CD4-positive, alpha-beta T cell (primary cell): Measurements from ENCODE around the gene SAMD9L. TPM values are rescaled to one million over a fixed set of nuclear protein-coding genes. Genes with fewer than 3 reads are reported as not detected.

Source experiments
- ATAC-seq: fragments of 200-7000 bp; cut with Tn5 transposase; one replicate; pipeline ENCODE4 v1.10.0; 2022; ENCODE audit warnings: mild to moderate bottlenecking; ENCODE audit not compliant: poor library complexity
- CTCF ChIA-PET: fragments of 350-600 bp; sonication (Branson Sonifier 250); formaldehyde crosslinking; loops from one replicate; lab custom pipeline; 2021; ENCODE audit warnings: antibody characterized with exemption, inconsistent platforms; lab: Charles Lee
- POLR2A ChIA-PET: fragments of 350-600 bp; sonication (Branson Sonifier 250); formaldehyde crosslinking; loops from one replicate; lab custom pipeline; 2021; ENCODE audit warnings: antibody characterized with exemption, inconsistent platforms; lab: Charles Lee
- DNase-seq, 14 experiments: peaks; one replicate each; pipeline ENCODE4 v3.0.0-alpha.2; 2013 to 2020; ENCODE audit warnings: mixed read lengths in 2 of 14
- H3K27ac ChIP-seq, 2 donors: one replicate each; pipeline versions ENCODE4 v1.5.1 to v1.7.0; 2013; ENCODE audit warnings: low read length in 2 of 2, low read depth in 1 of 2, mild to moderate bottlenecking in 1 of 2
- H3K27me3 ChIP-seq, 2 experiments: 1 replicate in 1 of 2; 2 replicates in 1 of 2; pipeline versions ENCODE4 v1.6.1 to v1.7.0; 2013; ENCODE audit warnings: low read length in 2 of 2, control low read depth in 1 of 2, mild to moderate bottlenecking in 1 of 2, moderate library complexity in 1 of 2; ENCODE audit not compliant: insufficient read depth in 2 of 2, control insufficient read depth in 1 of 2
- H3K36me3 ChIP-seq: one replicate; pipeline ENCODE4 v1.6.1; 2013; ENCODE audit warnings: low read length, control low read depth; ENCODE audit not compliant: insufficient read depth
- H3K4me1 ChIP-seq: one replicate; pipeline ENCODE4 v1.6.1; 2013; ENCODE audit warnings: low read length, control low read depth; ENCODE audit not compliant: insufficient read depth
- H3K4me3 ChIP-seq: one replicate; pipeline ENCODE4 v1.5.1; 2013; ENCODE audit warnings: mild to moderate bottlenecking, low read length, moderate library complexity
- H3K9me3 ChIP-seq, 2 experiments: 1 replicate in 1 of 2; 2 replicates in 1 of 2; pipeline versions ENCODE4 v1.6.1 to v1.7.0; 2013; ENCODE audit warnings: low read length in 2 of 2, mild to moderate bottlenecking in 2 of 2, control low read depth in 1 of 2, moderate library complexity in 1 of 2; ENCODE audit not compliant: control insufficient read depth in 1 of 2, insufficient read depth in 1 of 2
- H3K27ac Mint-ChIP-seq: one replicate; pipeline ENCODE4 v1.8.0; 2020; ENCODE audit warnings: mixed read lengths
- H3K27me3 Mint-ChIP-seq: one replicate; pipeline ENCODE4 v1.8.0; 2021; ENCODE audit warnings: mixed read lengths
- H3K36me3 Mint-ChIP-seq: one replicate; pipeline ENCODE4 v1.8.0; 2021; ENCODE audit warnings: low read depth, mixed read lengths
- H3K4me1 Mint-ChIP-seq: one replicate; pipeline ENCODE4 v1.8.0; 2021; ENCODE audit warnings: low read depth, mixed read lengths
- H3K4me3 Mint-ChIP-seq: one replicate; pipeline ENCODE4 v1.8.0; 2020; ENCODE audit warnings: mild to moderate bottlenecking, mixed read lengths
- H3K9me3 Mint-ChIP-seq: one replicate; pipeline ENCODE4 v1.8.0; 2020; ENCODE audit warnings: mixed read lengths
- intact Hi-C, 2 experiments: fragments of 100-400 bp; cut with DNase I in 1 of 2; cut with micrococcal nuclease in 1 of 2; formaldehyde crosslinking; loops; one replicate each; pipeline versions ENCODE4 v1.15.1 to v1.9.0; 2023 to 2025; cut with DNase I, micrococcal nuclease
- total RNA-seq, 174 experiments: library from RNA in 2 of 174; stranded (reverse) in 2 of 174; gene quantifications; one replicate each; pipeline ENCODE4 v1.2.3 and lab custom pipeline; 2021 to 2026
- TF ChIP-seq, protein P1 (sequence below): fragments of 200-600 bp; IDR thresholded peaks from one replicate; pipeline ENCODE4 v1.8.0; 2022; ENCODE audit warnings: antibody characterized with exemption, mild to moderate bottlenecking

SAMD9L gene
- total RNA-seq, 2 experiments from 2014 or later, result 7.9 to 8.5 TPM

DNA sequence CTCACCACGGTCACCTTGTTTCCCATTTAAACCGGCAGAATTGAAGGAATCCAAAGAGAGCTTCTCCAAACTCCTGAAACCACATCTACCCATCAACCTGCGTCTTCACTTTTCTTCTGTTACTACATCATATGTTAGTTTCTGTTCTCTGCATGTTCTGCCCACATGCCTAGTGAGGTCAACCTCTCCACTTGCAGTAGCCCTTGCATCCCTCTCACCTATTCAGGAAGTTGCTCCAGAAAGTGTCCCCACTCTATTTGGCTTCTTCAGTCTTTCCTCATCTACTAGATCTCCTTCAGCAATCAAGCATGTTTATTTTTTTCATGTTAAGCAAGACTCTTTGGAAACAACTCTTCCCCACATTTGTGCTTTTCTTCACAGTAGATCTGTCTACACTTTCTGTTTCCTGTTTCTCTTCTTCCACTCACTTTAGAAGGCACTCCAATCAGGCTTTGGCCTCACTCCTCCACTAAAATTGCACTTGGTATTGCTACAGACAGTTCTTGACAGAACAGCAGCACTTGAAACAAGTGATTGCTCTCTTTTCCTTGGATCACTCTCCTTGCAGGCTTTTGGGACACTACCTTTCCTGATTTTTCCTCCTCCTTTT lies 7.5 kb downstream of the SAMD9L start:
- ChIA-PET POLR2A (no interaction called here), CTCF (no interaction called here)
- no peak overlapping the region for H3K4me3 ChIP-seq
- no peak for ATAC-seq
- H3K9me3 Mint-ChIP-seq, result peaks cover 8% of the 10 kb centered on the region
- no peak overlapping the region for H3K27ac Mint-ChIP-seq
- H3K4me1 ChIP-seq, result peaks cover under 1% of the 10 kb centered on the region
- H3K27me3 ChIP-seq, result no peaks in the 10 kb centered on the region
- no peak overlapping the region for H3K4me3 Mint-ChIP-seq
- H3K9me3 ChIP-seq, result peaks cover 4 to 22% of the 10 kb centered on the region in 2 experiments
- no peak for DNase-seq
- H3K27ac ChIP-seq, result no peak overlapping the region
- no peaks in the 10 kb centered on the region for H3K27me3 Mint-ChIP-seq
- H3K36me3 Mint-ChIP-seq, result peaks cover 18% of the 10 kb centered on the region
- H3K36me3 ChIP-seq, result peaks cover 99% of the 10 kb centered on the region
- peaks cover 9% of the 10 kb centered on the region for H3K4me1 Mint-ChIP-seq
- TF ChIP-seq, protein P1, sequence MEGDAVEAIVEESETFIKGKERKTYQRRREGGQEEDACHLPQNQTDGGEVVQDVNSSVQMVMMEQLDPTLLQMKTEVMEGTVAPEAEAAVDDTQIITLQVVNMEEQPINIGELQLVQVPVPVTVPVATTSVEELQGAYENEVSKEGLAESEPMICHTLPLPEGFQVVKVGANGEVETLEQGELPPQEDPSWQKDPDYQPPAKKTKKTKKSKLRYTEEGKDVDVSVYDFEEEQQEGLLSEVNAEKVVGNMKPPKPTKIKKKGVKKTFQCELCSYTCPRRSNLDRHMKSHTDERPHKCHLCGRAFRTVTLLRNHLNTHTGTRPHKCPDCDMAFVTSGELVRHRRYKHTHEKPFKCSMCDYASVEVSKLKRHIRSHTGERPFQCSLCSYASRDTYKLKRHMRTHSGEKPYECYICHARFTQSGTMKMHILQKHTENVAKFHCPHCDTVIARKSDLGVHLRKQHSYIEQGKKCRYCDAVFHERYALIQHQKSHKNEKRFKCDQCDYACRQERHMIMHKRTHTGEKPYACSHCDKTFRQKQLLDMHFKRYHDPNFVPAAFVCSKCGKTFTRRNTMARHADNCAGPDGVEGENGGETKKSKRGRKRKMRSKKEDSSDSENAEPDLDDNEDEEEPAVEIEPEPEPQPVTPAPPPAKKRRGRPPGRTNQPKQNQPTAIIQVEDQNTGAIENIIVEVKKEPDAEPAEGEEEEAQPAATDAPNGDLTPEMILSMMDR, result no peak
- intact Hi-C loops, result no loop called here

DNA sequence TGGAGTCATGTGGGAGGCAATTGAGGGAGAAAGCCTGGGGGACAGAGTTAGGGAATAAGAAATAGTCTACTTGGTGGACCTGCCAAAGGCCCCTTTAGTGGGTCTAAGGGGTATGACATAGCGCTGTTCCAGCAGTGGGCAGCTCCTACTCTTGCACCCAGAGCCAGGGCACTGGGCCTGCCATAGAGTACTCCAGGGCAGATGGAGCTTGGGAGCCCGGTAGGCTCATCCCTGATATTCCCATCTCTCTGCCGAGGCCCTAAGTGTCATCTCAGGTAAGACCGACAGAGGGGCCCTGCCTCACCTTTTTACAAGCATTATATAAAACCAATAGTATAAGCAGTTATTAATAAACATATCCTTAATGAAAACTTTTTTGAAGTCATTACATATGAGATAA lies 9.6 kb downstream of the SAMD9L start:
- DNase-seq (no peak), ATAC-seq (no peak)
- CTCF ChIA-PET, result no interaction called here
- no peak overlapping the region for H3K4me3 Mint-ChIP-seq
- POLR2A ChIA-PET, result no interaction called here
- H3K4me3 ChIP-seq, result no peak overlapping the region
- H3K27ac ChIP-seq, result no peak overlapping the region
- H3K4me1 ChIP-seq, result no peaks in the 10 kb centered on the region
- peaks cover 86% of the 10 kb centered on the region for H3K36me3 ChIP-seq
- H3K27ac Mint-ChIP-seq, result no peak overlapping the region
- H3K4me1 Mint-ChIP-seq, result no peaks in the 10 kb centered on the region
- peaks cover 39% of the 10 kb centered on the region for H3K36me3 Mint-ChIP-seq
- intact Hi-C loops, result no loop called here
- H3K27me3 Mint-ChIP-seq, result no peaks in the 10 kb centered on the region
- peaks cover 11% of the 10 kb centered on the region for H3K9me3 Mint-ChIP-seq
- H3K27me3 ChIP-seq, result no peaks in the 10 kb centered on the region
- TF ChIP-seq, protein P1, result no peak
- peaks cover 4 to 43% of the 10 kb centered on the region in 2 experiments for H3K9me3 ChIP-seq

DNA sequence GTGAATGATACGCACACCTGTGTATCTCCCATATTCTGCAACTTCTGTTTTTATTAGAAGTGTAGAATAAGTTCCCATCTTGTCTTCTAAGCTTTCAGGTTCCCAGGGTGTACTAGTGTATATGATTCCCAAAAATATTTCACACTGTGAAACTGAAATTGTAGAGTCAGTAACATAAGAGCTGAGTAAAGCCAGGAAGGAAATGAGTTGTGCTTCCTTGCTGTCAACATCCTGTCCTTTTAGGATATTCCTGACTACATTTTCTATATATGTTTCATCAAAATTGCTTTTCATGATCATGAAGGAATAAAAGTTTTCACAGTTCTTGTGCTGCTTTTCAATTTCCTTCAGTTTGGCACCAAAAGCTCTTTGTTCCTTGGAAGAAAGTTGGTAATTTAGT lies 15.2 kb downstream of the SAMD9L start:
- H3K9me3 ChIP-seq, result peaks cover 0 to 85% of the 10 kb centered on the region in 2 experiments
- no peaks in the 10 kb centered on the region for H3K27me3 Mint-ChIP-seq
- no peak overlapping the region for H3K27ac ChIP-seq
- POLR2A ChIA-PET, result interaction anchor here (1.3 kb wide), 1 partner anchor 15 kb away, joined by 5 read pairs; the partner anchor contains the start of gene SAMD9
- DNase-seq (no peak), ATAC-seq (no peak)
- H3K4me1 ChIP-seq, result no peaks in the 10 kb centered on the region
- H3K4me3 ChIP-seq, result no peak overlapping the region
- intact Hi-C loops, result no loop called here
- peaks cover 31% of the 10 kb centered on the region for H3K36me3 ChIP-seq
- no peaks in the 10 kb centered on the region for H3K27me3 ChIP-seq
- H3K36me3 Mint-ChIP-seq, result peaks cover 75% of the 10 kb centered on the region
- CTCF ChIA-PET, result no interaction called here
- H3K27ac Mint-ChIP-seq, result no peak overlapping the region
- H3K4me1 Mint-ChIP-seq, result no peaks in the 10 kb centered on the region
- no peak overlapping the region for H3K4me3 Mint-ChIP-seq
- peaks cover 17% of the 10 kb centered on the region for H3K9me3 Mint-ChIP-seq
- TF ChIP-seq, protein P1, result no peak
